Naive thymus-derived CD4-positive, alpha-beta T cell (primary cell): ENCODE measurements around the gene GLCCI1. TPM values are rescaled to one million over a fixed set of nuclear protein-coding genes. Genes with fewer than 3 reads are reported as not detected.

Source experiments
- ATAC-seq: fragments of 150-1000 bp; cut with Tn5 transposase; 2 replicates; pipeline ENCODE4 v1.10.0; 2021; ENCODE audit warnings: mild to moderate bottlenecking, moderate library complexity
- CTCF ChIA-PET: fragments of 350-600 bp; sonication (Branson Sonifier 250); formaldehyde crosslinking; loops from one replicate; lab custom pipeline; 2021; ENCODE audit warnings: antibody characterized with exemption; lab: Charles Lee
- POLR2A ChIA-PET: fragments of 350-600 bp; sonication (Branson Sonifier 250); formaldehyde crosslinking; loops from one replicate; lab custom pipeline; 2021; ENCODE audit warnings: antibody characterized with exemption, inconsistent platforms; lab: Charles Lee
- DNase-seq, 9 donors: peaks; one replicate each; pipeline versions ENCODE4 v3.0.0 to v3.0.0-alpha.2; 2020 to 2022; ENCODE audit warnings: mixed read lengths in 1 of 9
- H3K27ac ChIP-seq: one replicate; pipeline ENCODE4 v1.7.0; 2013; ENCODE audit warnings: mild to moderate bottlenecking, low read depth, low read length, moderate library complexity
- H3K27me3 ChIP-seq, 2 donors: one replicate each; pipeline ENCODE4 v1.7.0; 2013; ENCODE audit warnings: low read length in 2 of 2, mild to moderate bottlenecking in 2 of 2, moderate library complexity in 2 of 2; ENCODE audit not compliant: control insufficient read depth in 2 of 2, insufficient read depth in 2 of 2
- H3K36me3 ChIP-seq, 3 experiments: 1 replicate in 2 of 3; 2 replicates in 1 of 3; pipeline ENCODE4 v1.7.0; 2013; ENCODE audit warnings: low read length in 3 of 3, mild to moderate bottlenecking in 3 of 3, moderate library complexity in 1 of 3; ENCODE audit not compliant: insufficient read depth in 3 of 3, control insufficient read depth in 2 of 3
- H3K4me1 ChIP-seq, 2 donors: one replicate each; pipeline ENCODE4 v1.7.0; 2013; ENCODE audit warnings: low read length in 2 of 2, mild to moderate bottlenecking in 2 of 2, moderate library complexity in 1 of 2; ENCODE audit not compliant: control insufficient read depth in 2 of 2, insufficient read depth in 2 of 2
- H3K4me3 ChIP-seq: 2 replicates; pipeline ENCODE4 v1.7.0; 2013; ENCODE audit warnings: mild to moderate bottlenecking, low read length
- H3K9me3 ChIP-seq, 3 experiments: 1 replicate in 2 of 3; 2 replicates in 1 of 3; pipeline ENCODE4 v1.7.0; 2013; ENCODE audit warnings: low read length in 3 of 3; ENCODE audit not compliant: control insufficient read depth in 2 of 3
- H3K27ac Mint-ChIP-seq, 9 donors: one replicate each; pipeline ENCODE4 v1.8.0; 2020 to 2022; ENCODE audit warnings: mixed read lengths in 9 of 9, mild to moderate bottlenecking in 8 of 9, moderate library complexity in 5 of 9, inconsistent platforms in 2 of 9
- H3K27me3 Mint-ChIP-seq, 5 donors: one replicate each; pipeline ENCODE4 v1.8.0; 2021 to 2022; ENCODE audit warnings: mixed read lengths in 5 of 5, mild to moderate bottlenecking in 1 of 5
- H3K36me3 Mint-ChIP-seq, 5 donors: one replicate each; pipeline ENCODE4 v1.8.0; 2020 to 2022; ENCODE audit warnings: mixed read lengths in 5 of 5, mild to moderate bottlenecking in 3 of 5, inconsistent platforms in 1 of 5
- H3K4me1 Mint-ChIP-seq, 7 donors: one replicate each; pipeline ENCODE4 v1.8.0; 2020 to 2022; ENCODE audit warnings: mixed read lengths in 7 of 7, mild to moderate bottlenecking in 3 of 7, inconsistent platforms in 1 of 7
- H3K4me3 Mint-ChIP-seq, 10 donors: one replicate each; pipeline ENCODE4 v1.8.0; 2020 to 2022; ENCODE audit warnings: mild to moderate bottlenecking in 10 of 10, mixed read lengths in 10 of 10, moderate library complexity in 6 of 10, inconsistent platforms in 2 of 10
- H3K9me3 Mint-ChIP-seq, 11 donors: one replicate each; pipeline ENCODE4 v1.8.0; 2020 to 2022; ENCODE audit warnings: mixed read lengths in 11 of 11, mild to moderate bottlenecking in 4 of 11, inconsistent platforms in 1 of 11, moderate library complexity in 1 of 11
- intact Hi-C, 2 donors: fragments of 100-400 bp; cut with micrococcal nuclease; formaldehyde crosslinking; loops; one replicate each; pipeline ENCODE4 v1.15.1; 2023
- polyA plus RNA-seq, 2 donors: library from polyadenylated mRNA; unstranded; fragments of 300-500 nt; fragmentation: Illumina TruSeq; gene quantifications; one replicate each; pipeline ENCODE4 v1.2.3, GENCODE V29; 2021
- total RNA-seq, 6 experiments: library from RNA in 5 of 6; stranded (reverse) in 5 of 6; gene quantifications; 1 replicate in 5 of 6; 2 replicates in 1 of 6; pipeline ENCODE4 v1.2.3 and lab custom pipeline; 2021 to 2026

GLCCI1 gene
- total and polyA plus RNA-seq, 7 experiments from 2014 or later: 6.9 to 43.1 (median 26.5) TPM

- ChIA-PET POLR2A (no interaction called here), CTCF (no interaction called here)
- peaks cover 0 to 9% (median 5%) of the 10 kb centered on the region in 5 donors for H3K36me3 Mint-ChIP-seq
- H3K27ac ChIP-seq: no peak overlapping the region
- no peak for ATAC-seq
- H3K27me3 Mint-ChIP-seq: no peaks in the 10 kb centered on the region
- no peaks in the 10 kb centered on the region for H3K9me3 Mint-ChIP-seq
- H3K4me3 Mint-ChIP-seq: no peak overlapping the region
- no peaks in the 10 kb centered on the region for H3K36me3 ChIP-seq
- peaks cover 14 to 33% (median 18%) of the 10 kb centered on the region in 7 donors for H3K4me1 Mint-ChIP-seq
- H3K9me3 ChIP-seq: no peaks in the 10 kb centered on the region
- H3K4me3 ChIP-seq: no peak overlapping the region
- intact Hi-C loops: loop anchor here (5.0 kb wide), 3 partner anchors 44 to 269 kb away; partner anchors contain the start of gene GLCCI1 (in 1 of the 2)
- H3K27me3 ChIP-seq: no peaks in the 10 kb centered on the region
- no peak for DNase-seq
- H3K4me1 ChIP-seq: peaks cover 0 to 8% of the 10 kb centered on the region in 2 donors
- no peak overlapping the region for H3K27ac Mint-ChIP-seq
These were observed 45.8 kb upstream of the GLCCI1 start for GRCh38 chr7:7922684-7923385.

- H3K27ac Mint-ChIP-seq: peak overlapping the region in 3 of 9 donors; percentile 9 to 48 (median 43)
- intact Hi-C loops: loop anchor here (5.0 kb wide), 3 partner anchors 43 to 268 kb away; partner anchors contain the start of gene GLCCI1 (in 1 of the 2)
- CTCF ChIA-PET: no interaction called here
These were observed 44.8 kb upstream of the GLCCI1 start for GRCh38 chr7:7923818-7924217.

GRCh38 chr7:7924303-7924702 is 44.3 kb upstream of the GLCCI1 start:
- Histone ChIP-seq H3K4me3 (no peak overlapping the region), H3K9me3 (no peaks in the 10 kb centered on the region), H3K27me3 (no peaks in the 10 kb centered on the region), H3K36me3 (no peaks in the 10 kb centered on the region), H3K4me1 (peaks cover 0 to 8% of the 10 kb centered on the region in 2 donors), H3K27ac (no peak overlapping the region)
- ATAC-seq: no peak
- Mint-ChIP-seq H3K27ac (peak overlapping the region in 2 of 9 donors; percentile 43 to 48), H3K4me3 (peak overlapping the region in 1 of 10 donors; percentile 71), H3K27me3 (no peaks in the 10 kb centered on the region), H3K36me3 (peaks cover 0 to 9% (median 5%) of the 10 kb centered on the region in 5 donors), H3K9me3 (no peaks in the 10 kb centered on the region), H3K4me1 (peaks cover 14 to 33% (median 18%) of the 10 kb centered on the region in 7 donors)
- intact Hi-C loops: loop anchor here (5.0 kb wide), 3 partner anchors 43 to 268 kb away; partner anchors contain the start of gene GLCCI1 (in 1 of the 2)
- CTCF ChIA-PET: no interaction called here
- POLR2A ChIA-PET: no interaction called here
- DNase-seq: no peak

More at GRCh38 chr7:7923818-7924217, 44.8 kb upstream of the GLCCI1 start:
- POLR2A ChIA-PET: no interaction called here
- Histone ChIP-seq H3K27me3 (no peaks in the 10 kb centered on the region), H3K36me3 (no peaks in the 10 kb centered on the region), H3K27ac (no peak overlapping the region), H3K4me3 (no peak overlapping the region), H3K9me3 (no peaks in the 10 kb centered on the region), H3K4me1 (peaks cover 0 to 8% of the 10 kb centered on the region in 2 donors)
- Mint-ChIP-seq H3K27me3 (no peaks in the 10 kb centered on the region), H3K4me3 (peak overlapping the region in 6 of 10 donors; percentile 2 to 71 (median 12)), H3K4me1 (peaks cover 14 to 33% (median 18%) of the 10 kb centered on the region in 7 donors), H3K36me3 (peaks cover 0 to 9% (median 5%) of the 10 kb centered on the region in 5 donors), H3K9me3 (no peaks in the 10 kb centered on the region)
- no peak for ATAC-seq
- DNase-seq: no peak

GRCh38 chr7:7931626-7932025 is 37.0 kb upstream of the GLCCI1 start:
- H3K27me3 ChIP-seq: no peaks in the 10 kb centered on the region
- H3K9me3 Mint-ChIP-seq: no peaks in the 10 kb centered on the region
- H3K27me3 Mint-ChIP-seq: no peaks in the 10 kb centered on the region
- no peak overlapping the region for H3K27ac ChIP-seq
- no peak for DNase-seq
- H3K27ac Mint-ChIP-seq: no peak overlapping the region
- peaks cover 0 to 11% of the 10 kb centered on the region in 2 donors for H3K4me1 ChIP-seq
- ChIA-PET CTCF (no interaction called here), POLR2A (interaction anchor here (1.2 kb wide), 1 partner anchor 13 kb away, joined by 3 read pairs; no protein-coding TSS in a partner anchor)
- no peak for ATAC-seq
- no peaks in the 10 kb centered on the region for H3K36me3 ChIP-seq
- no peaks in the 10 kb centered on the region for H3K9me3 ChIP-seq
- intact Hi-C loops: no loop called here
- no peak overlapping the region for H3K4me3 Mint-ChIP-seq
- H3K4me1 Mint-ChIP-seq: peaks cover 0 to 13% (median 4%) of the 10 kb centered on the region in 7 donors
- peaks cover 0 to 3% (median 0%) of the 10 kb centered on the region in 5 donors for H3K36me3 Mint-ChIP-seq
- no peak overlapping the region for H3K4me3 ChIP-seq

GRCh38 chr7:7932553-7932952 is 36.0 kb upstream of the GLCCI1 start:
- peaks cover 0 to 3% (median 0%) of the 10 kb centered on the region in 5 donors for H3K36me3 Mint-ChIP-seq
- peaks cover 0 to 13% (median 4%) of the 10 kb centered on the region in 7 donors for H3K4me1 Mint-ChIP-seq
- Histone ChIP-seq H3K4me1 (peaks cover 0 to 11% of the 10 kb centered on the region in 2 donors), H3K36me3 (no peaks in the 10 kb centered on the region), H3K9me3 (no peaks in the 10 kb centered on the region), H3K27ac (no peak overlapping the region), H3K4me3 (no peak overlapping the region), H3K27me3 (no peaks in the 10 kb centered on the region)
- ATAC-seq (no peak), DNase-seq (no peak)
- H3K27me3 Mint-ChIP-seq: no peaks in the 10 kb centered on the region
- no peak overlapping the region for H3K27ac Mint-ChIP-seq
- ChIA-PET CTCF (no interaction called here), POLR2A (interaction anchor here (1.2 kb wide), 1 partner anchor 14 kb away, joined by 3 read pairs; no protein-coding TSS in a partner anchor)
- no peaks in the 10 kb centered on the region for H3K9me3 Mint-ChIP-seq
- H3K4me3 Mint-ChIP-seq: no peak overlapping the region
- intact Hi-C loops: no loop called here

GRCh38 chr7:7933915-7934526 is 34.6 kb upstream of the GLCCI1 start:
- ATAC-seq (no peak), DNase-seq (no peak)
- Histone ChIP-seq H3K9me3 (no peaks in the 10 kb centered on the region), H3K27me3 (no peaks in the 10 kb centered on the region), H3K4me3 (no peak overlapping the region), H3K36me3 (no peaks in the 10 kb centered on the region), H3K4me1 (peaks cover 0 to 11% of the 10 kb centered on the region in 2 donors), H3K27ac (no peak overlapping the region)
- CTCF ChIA-PET: no interaction called here
- intact Hi-C loops: no loop called here
- H3K36me3 Mint-ChIP-seq: peaks cover 0 to 3% (median 0%) of the 10 kb centered on the region in 5 donors
- H3K27me3 Mint-ChIP-seq: no peaks in the 10 kb centered on the region
- H3K27ac Mint-ChIP-seq: no peak overlapping the region
- POLR2A ChIA-PET: interaction anchor here (0.6 kb wide), 1 partner anchor 25 kb away, joined by 4 read pairs; no protein-coding TSS in a partner anchor
- H3K4me3 Mint-ChIP-seq: no peak overlapping the region
- no peaks in the 10 kb centered on the region for H3K9me3 Mint-ChIP-seq
- peaks cover 0 to 13% (median 4%) of the 10 kb centered on the region in 7 donors for H3K4me1 Mint-ChIP-seq
